GDM1 (cell line): ENCODE results near the gene RBBP8NL.

ENCODE experiments used
- DNase-seq: peaks from one replicate; lab custom pipeline; 2025; lab: John Stamatoyannopoulos, UW

RBBP8NL gene

DNA sequence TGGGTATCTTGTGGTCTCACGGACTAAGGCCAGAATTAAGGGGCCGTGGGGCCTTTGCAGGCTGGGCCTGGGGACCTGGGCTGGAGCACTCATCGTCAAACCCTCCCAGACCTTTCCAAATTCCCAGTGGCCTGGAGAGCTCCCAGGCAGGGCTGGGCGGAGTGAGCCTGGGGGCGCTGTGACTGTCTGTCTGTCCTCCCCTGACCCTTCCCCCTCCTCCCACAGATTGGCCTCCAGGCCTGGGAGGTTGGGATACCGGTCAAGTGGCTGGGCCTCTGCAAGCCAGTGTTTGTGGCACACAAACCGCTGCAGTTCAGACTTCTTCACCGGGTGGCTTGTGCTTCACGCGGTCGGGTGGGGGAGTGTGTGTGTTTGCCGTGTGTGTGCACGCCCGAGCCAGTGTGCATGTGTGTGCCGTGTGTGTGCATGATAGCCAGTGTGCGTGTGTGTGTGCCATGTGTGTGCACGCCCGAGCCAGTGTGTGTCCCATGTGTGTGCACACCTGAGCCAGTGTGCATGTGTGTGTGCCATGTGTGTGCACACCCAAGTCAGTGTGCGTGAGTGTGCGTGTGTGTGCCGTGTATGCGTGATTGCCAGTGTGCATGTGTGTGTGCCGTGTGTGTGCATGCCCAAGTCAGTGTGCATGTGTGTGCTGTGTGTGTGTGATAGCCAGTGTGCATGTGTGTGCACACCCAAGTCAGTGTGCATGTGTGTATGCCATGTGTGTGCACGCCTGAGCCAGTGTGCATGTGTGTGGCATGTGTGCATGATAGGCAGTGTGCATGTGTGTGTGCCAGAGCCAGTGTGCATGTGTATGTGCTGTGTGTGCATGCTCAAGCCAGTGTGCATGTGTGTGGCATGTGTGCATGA lies 6.3 kb downstream of the RBBP8NL start:
- DNase-seq: no peak

DNA sequence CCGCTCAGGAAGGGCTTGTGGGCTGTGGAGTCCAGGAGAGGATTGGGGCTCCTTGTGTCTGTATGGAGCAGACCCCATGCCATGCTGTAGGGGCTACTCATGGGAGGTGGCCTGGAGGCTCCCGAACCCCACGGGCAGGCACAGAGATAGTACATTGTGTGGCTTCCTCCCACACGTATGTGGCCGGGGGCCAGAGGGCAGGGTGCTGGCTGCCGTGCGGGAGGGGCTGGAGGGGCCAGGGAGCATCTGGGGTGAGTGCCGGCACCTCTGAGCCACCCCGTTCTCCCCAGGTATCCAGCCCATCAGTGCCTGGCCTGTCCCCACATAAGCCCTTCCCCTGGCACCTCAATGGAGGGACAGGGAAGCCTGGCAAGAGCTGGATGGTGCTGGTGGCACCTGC lies 7.6 kb downstream of the RBBP8NL start:
- DNase-seq: no peak

DNA sequence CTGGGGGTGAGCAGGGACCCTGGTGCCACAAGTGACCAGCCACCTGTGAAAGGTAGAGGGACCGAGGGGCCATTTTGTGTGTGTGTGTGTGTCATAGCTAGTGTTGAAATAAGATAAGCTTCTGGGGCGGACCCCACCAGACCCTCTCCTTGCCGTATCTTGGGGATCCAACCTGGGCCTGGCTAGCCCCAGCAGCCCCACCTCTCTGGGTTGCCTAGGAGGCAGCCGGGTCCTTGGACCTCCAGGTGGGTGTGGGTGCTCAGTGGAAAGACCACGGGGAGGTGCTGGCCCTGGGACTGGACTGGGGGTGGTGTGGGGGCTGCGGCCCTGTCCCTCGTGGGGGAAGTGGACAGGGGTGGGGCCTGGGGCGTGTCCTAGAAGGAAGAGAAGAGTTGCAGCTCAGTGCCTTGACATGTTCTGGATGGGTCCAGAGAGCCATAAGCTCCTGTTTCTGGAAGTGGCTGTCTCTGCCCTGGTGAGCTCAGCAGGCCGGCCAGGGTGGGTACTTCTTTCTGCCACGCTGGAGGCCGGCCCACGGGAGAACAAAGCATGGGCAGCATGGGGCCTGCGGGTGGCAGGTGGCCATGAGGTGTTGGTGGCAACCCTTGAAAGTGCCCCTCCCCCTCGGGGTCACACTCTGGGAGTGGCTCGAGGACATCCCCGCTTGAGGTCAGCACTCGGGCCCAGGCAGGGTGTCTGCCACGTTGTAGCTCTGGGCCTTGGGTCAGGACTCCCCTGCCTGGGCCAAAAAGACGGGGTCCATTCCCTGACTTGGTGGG lies 8.4 kb downstream of the RBBP8NL start:
- DNase-seq: no peak

DNA sequence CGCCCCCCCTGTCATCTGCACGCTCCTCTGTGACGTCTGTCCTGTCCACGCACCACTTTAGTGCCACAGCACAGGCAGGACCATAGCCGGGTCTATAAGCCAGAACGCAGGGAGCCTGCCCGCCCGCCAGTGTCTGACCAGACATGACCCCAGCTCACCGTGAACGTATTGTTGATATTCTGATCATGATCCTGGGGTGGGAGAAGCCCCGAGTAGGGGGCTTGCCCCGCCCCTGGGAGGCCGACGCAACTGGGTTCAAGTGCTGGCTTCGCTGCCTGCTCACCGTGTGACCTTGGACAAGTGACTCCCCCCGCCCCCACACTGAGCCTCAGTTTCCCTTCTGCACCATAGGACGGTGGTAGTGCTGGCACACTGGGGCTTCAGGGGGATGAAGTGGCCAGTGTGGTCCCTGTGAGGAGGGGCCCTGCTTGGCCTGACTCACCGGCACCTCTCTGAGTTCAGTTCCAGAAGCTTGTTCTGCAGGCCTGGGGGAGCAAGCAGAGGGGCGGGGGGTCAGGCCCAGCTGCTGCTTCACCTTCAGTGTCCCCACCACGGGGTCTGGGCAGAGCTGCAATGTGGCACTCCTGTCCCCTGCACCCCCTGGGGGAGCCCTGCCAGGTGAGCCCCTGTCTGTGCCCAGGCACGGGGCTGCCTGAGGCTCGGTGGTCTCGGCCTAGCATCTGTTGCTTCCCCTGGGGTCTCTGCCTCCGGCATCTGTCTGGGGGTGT lies 9.2 kb downstream of the RBBP8NL start:
- no peak for DNase-seq

DNA sequence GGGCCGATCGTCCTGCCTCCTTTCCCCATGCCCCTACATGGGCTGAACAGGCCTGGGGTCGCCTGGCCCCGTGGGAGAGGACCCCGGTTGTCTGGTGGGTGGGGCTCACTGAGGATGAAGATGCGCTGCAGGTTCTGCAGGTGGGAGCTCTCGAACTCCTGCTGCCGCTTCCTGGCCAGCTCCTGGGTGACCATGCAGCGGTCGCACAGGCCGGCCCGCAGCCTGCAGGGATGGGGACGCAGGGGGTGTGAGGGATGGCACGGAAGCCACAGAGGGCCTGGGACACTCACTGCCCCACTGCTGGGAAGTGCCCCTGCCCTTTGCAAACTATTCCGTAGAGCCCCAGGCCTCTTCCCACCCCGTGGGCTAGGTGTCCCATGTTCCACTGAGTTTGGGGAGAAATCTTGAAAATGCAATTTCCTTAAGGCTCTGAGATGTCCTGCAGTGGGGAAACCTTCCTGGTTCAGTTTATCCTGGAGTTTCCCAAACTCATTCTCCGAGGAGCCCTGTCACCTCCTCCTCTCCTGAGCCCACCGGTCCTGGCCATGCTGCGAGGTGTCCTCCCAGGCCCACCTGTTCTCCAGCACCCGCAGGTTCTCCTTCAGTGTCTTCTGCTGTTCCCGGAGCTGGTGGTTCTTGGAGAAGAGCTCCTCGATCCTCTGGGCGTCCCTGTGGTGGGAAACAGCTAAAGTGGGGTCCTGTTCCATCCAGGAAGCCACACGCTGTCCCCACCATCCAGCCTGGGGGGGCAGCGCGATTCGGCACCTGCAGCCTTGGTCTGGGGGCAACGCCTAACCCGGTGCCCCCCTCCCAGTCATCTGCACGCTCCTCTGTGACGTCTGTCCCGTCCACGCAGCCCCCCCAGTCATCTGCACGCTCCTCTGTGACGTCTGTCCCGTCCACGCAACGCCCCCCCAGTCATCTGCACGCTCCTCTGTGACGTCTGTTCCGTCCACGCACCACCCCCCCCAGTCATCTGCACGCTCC lies 10.4 kb downstream of the RBBP8NL start:
- no peak for DNase-seq

DNA sequence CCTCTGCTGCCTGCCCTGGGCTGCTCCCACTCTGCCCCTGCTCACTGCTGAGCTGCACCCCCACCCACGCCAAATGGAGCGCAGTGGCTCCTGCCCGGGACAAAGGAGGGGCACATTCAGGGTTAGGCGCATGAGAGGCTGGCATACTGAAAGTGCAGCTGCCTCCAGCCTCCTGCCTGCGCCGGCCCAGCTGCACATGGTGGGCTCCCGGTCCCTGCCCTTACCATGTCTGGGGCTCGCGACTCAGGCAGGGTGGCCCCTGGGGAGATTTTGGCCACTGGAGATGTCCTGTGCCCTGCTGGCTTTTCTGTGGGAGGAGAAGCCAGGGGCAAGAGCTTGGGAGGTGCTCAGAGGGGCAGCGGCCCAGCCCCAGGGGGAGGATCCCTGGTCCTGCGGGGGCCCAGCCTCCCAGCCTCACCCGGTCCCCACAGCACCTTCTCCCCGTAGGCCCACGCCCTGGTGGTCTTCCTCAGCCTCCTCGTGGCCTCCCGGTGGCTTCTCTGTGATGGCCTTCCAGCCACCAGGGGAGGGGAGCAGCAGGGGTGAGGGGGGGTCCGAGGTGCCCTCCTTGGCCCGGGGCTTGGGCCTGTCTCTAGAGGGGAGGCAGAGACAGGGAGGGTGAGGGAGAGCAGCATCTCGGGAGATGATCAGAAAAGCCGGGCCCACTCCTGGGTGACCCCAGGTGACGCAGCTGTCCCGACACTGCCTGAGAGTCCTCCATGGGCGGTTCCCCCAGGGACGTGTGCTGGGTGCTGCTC lies 11.8 kb downstream of the RBBP8NL start:
- no peak for DNase-seq

DNA sequence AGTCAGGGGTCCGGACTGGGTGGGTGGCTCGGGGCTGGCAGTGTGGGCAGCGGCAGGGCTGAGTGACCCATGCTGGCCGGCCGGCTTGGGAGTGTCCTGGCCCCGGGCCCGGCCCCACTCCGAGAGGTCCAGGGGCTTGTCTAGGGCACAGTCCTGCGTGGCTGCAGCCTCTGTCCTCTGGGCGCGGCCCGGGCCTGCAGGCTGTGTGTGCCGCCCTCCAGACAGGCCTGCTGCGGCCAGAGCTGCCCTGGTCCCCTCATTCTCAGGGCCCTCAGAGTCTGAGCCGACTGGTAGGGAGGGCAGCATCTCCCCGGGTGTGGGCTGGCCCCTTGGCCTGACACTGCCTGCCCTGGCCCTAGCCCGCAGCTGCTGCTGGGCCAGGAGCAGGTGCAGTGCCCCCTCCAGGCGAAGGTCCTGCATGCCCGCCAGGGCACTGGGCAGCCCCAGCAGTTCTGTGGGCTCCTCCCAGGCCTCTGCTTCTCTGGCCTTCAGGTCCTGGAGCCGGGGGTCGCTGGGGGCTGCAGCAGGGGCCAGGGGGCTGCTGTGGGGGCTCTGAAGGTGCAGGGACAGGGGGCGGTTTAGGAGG lies 13.3 kb downstream of the RBBP8NL start:
- no peak for DNase-seq

DNA sequence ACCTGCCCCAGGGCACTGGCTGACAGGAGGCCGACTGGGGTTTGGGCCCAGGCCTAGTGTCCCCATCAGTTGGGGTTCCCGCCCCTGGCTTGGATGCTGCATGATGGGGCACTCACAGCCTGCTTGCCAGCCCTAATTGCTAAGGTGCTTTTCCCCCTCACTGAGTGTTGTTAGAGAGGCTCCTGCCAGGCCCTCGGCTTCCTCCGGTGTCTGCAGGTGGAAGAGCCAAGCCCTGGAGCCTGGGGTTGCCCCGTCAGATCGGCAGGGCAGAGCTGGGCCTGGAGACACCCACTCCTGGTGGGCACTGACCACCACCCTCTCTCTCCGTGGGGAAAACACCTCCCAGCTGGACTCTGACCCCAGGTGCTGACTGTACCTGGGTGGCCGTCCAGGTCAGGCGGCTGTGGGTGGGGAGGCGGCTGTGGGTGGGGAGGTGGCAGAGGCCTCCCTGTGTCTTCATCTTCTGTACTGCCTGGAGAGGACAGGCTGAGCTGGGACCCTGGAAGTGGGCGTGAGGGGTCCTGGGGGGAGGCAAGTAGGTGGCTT lies 14.2 kb downstream of the RBBP8NL start:
- DNase-seq: no peak

DNA sequence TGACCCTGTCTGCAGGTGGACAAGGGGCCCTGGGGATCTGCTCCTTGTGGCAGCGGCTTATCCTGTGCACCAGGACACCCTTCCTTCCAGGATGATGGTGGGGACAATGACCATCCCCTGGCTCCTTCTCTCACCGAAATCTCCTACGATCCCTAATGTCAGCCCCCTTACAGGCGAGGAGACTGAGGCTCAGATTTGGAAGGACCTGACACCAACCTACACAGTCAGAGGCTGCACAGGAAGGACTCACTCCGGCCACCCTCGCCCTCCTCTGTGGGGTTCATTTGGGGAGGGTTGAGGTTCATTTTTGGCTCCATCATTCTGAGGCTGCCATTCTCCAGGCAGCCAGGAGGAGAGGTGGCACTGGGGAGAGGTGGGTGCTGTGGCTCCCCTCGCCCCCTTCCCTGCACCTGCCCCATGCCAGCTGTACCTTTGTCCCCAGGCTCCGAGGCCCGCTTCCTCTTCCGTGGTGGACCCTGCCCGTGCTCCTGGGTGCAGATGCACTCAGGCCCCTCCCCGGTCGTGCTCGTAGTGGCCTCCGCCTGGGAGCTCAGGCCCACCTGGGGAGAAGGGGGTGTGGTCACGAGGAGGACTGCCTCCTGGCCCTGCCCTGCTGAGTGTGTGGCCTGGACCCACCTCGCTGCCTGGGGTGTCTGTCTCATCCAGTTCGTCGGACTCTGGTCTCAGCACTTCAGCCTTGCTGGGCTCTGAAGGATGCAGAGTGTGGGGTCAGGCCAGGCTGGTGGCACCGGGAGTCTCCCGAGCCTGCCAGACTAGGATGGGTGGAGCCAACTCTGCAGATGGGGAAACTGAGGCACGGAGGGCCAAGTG lies 14.9 kb downstream of the RBBP8NL start:
- DNase-seq: no peak

DNA sequence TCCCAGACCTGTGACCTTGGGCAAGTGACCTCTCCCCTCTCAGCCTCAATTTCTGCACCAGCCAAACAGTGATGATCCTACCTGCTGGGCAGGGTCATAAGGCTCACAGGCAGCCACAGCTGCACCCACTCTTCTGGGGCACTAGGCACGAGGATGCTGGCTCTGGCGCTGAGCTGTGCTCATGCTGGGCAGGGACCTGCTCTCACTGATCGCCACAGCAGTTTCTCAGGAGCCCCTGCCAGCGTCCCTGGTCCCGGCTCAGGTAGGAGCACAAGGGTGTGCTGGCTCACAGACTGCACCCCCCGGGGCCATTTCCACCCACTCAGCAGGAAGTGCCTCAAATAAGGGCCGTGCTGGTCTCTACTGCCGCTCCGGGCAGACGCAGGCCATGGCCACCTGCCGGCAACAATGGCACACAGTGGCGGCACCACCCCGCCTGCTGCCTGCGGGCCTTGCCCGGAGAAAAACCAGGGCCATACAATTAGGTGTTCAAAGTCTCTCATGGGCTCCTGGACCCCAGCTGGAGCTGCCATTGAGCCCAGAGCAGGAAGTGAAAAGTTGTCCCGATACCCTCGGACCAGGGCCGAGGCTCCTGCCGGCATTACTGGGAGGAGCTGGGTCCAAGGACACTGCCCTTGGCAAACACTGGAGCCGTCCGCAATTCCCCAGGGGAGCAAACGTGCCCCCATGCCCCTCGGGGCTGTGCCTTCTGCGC lies 15.7 kb downstream of the RBBP8NL start:
- no peak for DNase-seq

DNA sequence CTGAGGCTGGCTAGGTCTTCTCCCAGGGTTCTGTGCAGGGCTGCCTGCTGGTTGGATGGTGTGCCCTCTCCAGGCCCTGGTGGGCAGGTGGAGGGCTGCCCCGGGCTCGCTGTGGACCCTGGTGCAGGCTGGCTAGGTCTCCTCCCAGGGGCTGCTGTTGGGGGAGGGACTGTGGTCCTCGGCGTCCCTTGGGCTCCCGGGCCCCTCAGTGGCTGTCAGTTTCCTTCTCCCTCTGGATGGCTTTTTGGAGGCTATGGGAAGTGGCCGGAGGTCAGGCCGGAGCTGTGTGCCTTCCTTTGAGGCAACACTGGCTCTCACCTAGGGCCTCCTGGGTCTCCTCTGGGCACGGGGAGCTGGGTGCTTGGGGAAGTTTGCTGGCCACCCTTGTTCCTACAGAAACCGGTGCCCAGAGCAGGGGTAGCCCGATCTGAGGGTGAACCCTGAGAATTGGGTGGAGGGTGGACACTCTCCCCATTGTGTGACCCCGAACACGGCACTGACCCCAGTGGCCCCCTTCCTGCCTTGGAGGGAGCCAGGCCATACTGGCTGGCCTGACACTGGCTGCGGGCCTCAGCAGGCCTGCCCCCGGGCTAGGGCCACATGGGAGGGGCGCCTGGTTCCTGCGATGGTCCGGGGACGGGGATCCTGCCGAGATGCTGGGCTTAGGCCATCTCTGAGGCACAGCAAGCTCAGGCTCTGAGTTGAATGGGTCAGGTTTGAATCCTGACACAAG lies 16.4 kb downstream of the RBBP8NL start:
- DNase-seq: no peak

DNA sequence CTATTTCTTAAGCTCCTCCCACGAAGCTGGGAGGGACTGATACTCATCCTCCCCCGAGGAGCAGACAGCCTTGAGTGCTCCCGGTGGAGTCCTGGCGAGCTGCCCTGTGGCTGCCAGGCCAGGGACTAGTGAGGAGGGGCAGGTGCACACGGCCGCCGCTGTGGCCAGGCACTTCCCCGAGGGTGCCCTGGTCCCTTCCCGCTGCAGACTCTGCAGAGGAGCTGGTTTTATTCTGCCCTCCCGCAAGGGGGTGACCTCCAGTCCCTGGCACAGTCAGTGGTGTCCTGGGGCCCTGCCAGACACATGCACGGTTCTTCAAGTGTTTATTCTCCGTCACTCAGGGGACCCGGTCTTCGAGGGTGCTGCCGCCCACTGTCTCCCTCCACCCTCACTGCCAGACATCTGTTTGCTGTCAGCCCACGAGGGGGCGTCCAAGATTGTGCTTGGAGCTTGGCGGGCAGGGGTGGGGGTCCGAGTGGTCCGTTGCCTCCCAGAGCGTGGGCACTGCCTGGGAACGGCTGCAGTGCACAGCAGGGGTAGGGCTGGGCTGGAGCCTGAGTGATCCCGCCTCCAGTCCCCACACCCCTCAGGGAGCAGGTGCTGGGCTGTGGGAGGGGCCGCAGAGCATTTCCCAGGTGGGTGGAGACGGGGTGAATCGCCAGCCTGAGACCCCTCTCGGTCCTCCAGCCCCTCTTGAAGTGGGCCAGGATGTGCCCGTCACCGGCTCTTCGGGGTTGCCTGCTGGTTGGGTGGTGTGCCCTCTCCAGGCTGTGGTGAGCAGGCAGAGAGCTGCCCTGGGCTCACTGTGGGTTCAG lies 17.2 kb downstream of the RBBP8NL start:
- DNase-seq: no peak

DNA sequence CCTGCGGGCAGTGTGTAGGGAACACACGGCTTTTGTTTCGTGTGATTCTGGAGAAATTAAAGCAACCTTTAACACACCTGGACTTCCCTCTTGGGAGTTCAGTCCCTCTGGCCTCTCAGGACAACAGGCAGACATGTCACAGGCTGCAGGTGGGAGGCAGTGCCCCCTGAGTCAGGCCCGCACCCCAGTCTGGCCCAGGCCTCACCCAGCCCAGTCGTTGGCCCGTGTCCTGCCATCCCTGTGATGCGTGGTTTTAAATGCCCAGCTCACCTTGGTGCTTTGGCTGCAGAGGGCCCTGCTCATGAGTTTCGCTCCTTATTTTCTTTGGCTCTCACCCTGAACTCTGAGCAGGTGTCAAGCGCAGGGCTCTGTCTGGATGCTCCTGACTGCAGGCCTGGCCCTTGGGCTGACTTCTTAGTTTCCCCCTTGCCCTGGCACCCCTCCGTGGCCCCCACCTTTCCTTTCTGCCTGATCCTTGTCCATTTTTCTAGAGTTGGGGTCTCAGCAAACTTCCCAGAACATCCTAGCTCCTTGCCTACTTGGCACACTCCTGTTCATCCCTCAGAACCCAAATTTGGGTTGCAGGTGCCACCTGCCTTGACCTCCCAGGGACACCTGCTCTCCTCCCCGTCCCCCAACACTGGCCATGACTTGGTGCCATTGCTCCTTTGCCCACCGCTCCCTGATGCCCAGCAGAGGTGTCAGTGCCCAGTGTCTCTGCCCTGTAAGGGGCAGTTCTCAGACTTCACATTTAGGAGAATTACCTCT lies 18.1 kb downstream of the RBBP8NL start:
- DNase-seq: no peak

DNA sequence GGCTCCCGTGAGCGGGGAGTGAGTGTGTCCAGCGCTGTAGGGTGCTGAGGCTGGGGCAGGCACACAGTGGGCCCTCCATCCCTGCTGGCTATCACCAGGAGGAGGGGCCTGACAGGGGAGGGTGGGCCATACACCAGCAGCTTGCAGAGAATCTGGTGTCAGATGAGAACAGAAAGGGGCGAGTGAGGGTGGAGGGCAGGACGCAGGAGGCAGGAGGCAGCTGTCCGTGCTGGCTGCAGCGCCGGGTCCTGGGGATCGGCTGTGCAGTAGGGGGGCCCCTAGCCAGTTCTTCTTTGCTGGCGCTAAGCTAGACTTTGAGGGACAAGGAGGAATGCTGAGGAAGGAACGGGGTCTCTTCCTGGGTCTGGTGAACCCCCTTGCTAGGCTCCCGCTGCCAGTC lies 18.7 kb downstream of the RBBP8NL start:
- DNase-seq: no peak

DNA sequence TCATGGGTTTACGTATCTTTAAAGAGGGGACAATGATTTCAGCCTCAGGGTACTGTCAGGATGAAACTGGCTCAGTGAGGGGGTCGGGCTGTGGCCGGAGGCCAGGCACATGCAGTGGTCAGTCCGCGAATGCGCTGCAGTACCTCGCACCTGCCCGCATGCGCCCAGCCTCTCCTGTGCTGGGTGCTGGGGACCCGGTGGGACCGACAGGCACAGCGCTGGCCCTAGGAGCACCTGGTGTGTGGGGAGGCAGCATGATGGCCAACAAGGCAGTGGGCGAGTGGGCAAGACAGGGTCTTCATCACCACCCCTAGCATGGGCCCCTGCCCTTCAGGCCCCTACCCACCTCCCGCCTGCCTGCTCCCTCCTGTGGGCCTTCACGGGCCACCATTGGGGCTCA lies 19.3 kb downstream of the RBBP8NL start:
- DNase-seq: no peak
